T-helper 9 cell (primary cell): Measurements from ENCODE around the gene SLC44A4.
"Not testable (repeated sequence)": the region's sequence is repeated elsewhere in the genome, so short reads cannot be mapped to it uniquely, and the experiment has no call there.

Experiments
- DNase-seq: peaks from one replicate; pipeline ENCODE4 v3.0.0-alpha.2; 2020
- total RNA-seq, 2 donors: gene quantifications; one replicate each; lab custom pipeline; 2026; lab: John Stamatoyannopoulos, UW

The SLC44A4 gene
- 0.14 to 0.24 reads per million in 2 donors for total RNA-seq

- no peak for DNase-seq
Measured at GRCh38 chr6:31878726-31879125, at the start of gene SLC44A4. SLC44A4 (minus strand) TSS chr6:31878997; CDS start chr6:31878980, 17 bp downstream.

GRCh38 chr6:31928672-31928939 is 49.8 kb upstream of the SLC44A4 start:
- DNase-seq, result no peak

GRCh38 chr6:31927863-31928671 is 49.3 kb upstream of the SLC44A4 start:
- no peak for DNase-seq

DNA sequence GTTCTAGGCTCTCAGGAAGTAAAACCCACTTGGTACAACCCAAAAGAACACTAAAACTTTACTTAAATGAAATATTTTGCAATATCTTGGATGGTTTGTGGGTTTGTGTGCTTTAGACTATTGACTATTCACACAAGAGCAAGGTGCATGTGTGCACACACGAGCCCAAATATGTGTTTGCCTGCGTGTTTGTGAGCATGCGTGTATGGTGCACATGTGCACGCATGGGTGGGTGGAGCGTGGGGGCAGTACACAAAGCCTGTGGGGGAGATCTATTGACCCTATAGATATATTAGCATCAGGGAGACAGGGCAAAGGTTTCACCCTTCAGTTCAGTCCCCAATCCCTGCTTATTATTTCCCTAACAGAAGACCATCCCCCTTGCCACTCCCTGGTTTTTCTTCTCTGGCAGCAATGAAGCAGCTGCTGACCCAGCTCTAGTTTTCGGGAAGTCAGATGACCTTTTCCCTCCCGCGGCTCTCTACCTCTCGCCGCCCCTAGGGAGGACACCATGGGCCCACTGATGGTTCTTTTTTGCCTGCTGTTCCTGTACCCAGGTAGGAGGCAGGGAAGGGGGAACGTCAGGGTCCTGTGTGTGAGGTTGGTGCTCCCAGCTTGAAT is 48.6 kb upstream of the SLC44A4 start, which contains the start of gene C2:
Gene C2 (plus strand): TSS at position 476 of the 621 bp plus-strand sequence. CDS start 36 bp downstream, at position 512.
- no peak for DNase-seq

- no peak for DNase-seq
Measured at GRCh38 chr6:31922942-31923341, 44.1 kb upstream of the SLC44A4 start.

DNA sequence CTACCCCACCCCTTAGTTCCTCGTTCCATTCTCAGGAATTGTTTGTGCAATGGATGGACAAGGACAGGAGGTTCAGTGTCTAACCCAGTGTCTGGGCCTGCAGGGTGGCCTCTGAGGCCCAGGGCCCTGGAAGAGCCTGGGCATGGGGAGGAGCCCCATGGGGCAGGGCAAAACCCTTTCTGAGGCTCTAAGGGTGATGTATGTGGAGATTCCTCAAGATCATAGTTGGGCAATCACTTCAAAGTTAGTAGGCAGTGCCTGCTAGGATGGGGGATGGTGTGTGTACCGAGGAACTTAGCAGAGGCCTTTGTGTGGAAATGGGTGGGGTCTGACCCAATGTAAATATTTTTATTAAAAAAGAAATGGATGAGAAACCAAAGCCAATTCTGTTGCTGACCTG is 42.0 kb upstream of the SLC44A4 start:
- DNase-seq, result no peak

DNA sequence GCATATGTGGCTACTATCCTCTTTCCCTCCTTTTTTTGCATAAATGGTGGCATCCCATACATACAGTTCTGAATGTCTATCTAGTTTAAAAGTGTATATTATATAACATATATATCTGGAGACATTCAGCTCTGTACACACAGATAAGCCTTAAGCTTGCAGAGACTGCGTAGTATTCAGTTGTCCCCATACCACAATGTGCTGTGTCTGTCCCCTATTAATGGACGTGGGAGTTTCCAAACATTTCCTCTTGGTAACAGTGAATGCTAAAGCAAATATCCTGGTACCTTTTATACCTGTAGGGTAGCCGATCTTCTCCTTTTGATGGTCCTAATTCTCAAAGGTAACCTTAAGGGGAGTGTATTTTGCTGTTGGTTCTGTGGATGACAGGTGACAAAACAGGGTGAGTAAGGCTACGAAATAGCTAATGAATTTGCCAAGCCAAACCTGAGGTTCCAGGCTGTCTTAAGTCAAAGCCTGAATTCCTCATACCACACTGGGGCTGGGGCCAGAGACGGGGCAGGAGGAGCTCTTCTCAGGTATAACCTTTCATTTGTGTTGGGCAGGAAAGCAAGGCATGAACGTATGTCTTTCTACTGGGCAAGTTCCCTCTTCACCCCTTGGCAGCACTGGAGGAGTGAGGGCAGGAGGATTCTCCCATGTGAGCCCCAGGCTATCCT is 41.0 kb upstream of the SLC44A4 start:
- no peak for DNase-seq

DNA sequence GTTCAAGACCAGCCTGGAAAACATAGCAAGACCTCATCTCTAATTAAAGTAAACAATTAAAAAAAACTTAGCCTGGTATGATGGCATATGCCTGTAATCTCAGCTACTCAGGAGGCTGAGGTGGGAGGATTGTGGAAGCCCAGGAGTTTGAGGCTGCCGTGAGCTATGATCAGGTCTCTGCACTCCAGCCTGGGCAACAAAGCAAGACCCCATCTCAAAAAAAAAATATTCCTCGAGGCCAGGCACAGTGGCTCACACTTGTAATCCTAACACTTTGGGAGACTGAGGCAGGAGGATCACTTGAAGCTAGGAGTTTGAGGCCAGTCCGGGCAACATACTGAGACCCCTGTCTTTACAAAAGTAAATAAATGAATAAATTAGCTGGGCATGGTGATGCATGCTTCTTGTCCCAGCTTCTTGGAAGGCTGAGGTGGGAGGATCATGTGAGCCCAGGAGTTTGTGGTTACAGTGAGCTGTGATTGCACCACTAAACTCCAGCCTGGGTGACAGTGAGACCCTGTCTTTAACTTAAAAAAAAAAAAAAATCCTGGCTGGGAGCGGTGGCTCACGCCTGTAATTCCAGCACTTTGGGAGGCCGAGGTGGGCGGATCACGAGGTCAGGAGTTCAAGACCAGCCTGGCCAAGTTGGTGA is 39.4 kb upstream of the SLC44A4 start:
- DNase-seq, result no peak

DNA sequence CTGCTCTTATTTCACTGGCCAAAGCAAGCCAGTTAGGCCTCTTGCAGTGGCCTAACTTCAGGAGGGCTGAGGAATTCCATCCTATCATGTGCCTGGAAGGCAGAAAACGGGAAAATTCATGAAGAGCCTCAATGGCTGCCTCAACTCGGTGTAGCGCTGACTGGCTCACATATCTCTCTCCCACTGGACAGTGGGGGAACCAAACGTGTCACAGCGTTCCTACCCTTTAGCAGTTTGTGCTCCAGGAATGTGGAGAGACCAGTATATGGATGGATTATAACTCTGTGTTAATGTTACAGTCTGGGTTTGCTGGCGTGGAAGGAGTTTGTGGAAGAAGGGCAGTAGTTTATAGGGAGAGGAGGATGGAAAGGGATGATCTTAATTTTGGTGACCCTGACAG is 37.0 kb upstream of the SLC44A4 start:
- no peak for DNase-seq

DNA sequence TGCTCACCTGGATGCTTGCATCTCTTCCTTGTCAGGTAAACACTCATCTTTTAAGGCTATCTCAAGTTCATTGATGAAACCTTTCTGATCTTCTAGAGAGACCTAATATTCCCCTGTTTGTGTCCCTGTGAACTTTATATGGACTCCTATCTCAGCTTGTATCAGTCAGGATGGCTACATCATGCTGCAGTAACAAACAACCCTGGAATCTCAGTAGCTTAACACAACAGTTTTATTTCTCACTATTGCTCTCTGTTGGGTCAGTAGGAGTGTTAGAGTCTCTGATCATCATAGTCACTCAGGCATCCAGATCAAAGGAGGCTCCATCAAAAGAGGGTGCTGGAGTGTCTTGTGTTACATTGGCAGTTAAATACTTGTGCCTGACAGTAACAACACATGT is 36.6 kb upstream of the SLC44A4 start:
- no peak for DNase-seq

DNA sequence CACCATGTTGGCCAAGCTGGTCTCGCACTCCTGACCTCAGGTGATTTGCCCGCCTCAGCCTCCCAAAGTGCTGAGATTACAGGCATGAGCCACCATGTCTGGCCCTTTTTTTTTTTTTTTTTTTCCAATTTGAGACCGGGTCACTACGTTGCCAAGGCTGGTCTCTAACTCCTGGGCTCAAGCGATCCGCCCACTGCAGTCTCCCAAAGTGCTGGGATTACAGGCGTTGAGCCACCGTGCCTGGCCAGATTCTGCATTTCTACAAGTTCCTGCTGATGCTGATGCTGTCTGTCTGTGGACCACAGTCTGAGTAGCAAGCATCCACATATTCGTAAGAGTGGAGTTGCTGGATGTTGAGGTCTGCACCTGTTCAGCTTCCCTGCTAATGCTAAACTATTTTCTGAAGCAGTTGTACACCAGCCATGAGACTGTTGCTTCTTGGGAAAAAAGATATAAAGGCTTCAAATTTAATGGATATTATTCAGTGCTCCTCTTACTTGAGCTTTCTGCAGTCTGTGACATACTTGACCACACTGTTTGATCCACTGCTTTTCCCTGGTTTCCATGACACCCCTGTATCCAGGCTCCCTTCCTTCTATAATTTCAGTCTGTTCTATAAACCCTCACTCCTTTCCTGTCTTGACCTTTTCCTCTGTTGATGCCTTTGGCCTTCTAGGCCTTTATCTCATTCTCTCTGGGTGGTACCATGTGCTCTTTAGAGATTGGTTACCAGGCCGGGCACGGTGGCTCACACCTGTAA is 33.2 kb upstream of the SLC44A4 start:
- no peak for DNase-seq

- not testable (repeated sequence) for DNase-seq
Measured at GRCh38 chr6:31909298-31909697, 30.5 kb upstream of the SLC44A4 start.

- DNase-seq, result no peak
Measured at GRCh38 chr6:31908791-31909190, 30.0 kb upstream of the SLC44A4 start.

- DNase-seq, result not testable (repeated sequence)
Measured at GRCh38 chr6:31908255-31908654, 29.5 kb upstream of the SLC44A4 start.

DNA sequence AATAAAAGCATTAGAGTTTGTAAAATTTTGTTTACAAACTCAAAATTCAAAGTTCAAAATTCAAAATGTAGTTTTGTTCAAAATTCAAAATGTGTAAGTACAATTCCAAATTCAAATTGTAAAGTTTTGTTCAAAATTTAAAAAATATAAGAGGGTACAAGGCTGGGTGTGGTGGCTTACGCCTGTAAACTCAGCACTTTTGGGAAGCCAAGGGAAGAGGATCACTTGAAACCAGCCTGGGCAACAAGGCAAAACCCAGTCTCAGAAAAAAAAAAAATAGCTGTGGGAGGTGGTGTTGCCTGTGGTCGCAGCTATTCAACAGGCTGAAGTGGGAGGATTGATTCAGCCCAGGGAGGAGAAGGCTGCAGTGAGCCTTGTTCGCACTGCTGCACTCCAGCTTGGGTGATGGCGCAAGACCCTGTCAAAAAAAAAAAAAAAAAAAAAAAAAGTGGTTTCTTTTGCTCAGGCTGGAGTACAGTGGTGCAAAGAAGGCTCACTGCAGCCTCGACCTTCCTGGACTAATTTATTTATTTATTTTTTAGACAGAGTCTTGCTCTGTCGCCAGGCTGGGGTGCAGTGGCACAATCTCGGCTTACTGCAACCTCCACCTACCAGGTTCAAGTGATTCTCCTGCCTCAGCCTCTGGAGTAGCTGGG is 28.5 kb upstream of the SLC44A4 start:
- DNase-seq, result no peak

DNA sequence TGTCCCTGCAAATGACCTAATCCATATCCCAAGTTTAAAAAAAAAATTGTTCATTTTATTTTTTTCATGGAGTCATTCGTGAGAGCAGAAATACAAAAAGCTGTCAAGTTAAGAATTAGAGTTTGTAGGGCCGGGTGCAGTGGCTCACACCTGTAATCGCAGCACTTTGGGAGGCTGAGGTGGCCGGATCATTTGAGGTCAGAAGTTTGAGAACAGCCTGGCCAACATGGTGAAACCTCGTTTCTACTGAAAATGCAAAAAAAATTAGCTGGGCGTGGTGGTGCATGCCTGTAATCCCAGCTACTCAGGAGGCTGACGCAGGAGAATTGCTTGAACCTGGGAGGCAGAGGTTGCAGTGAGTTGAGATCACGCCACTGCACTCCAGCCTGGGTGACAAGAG is 27.9 kb upstream of the SLC44A4 start:
- DNase-seq, result not testable (repeated sequence)

GRCh38 chr6:31906122-31906521 is 27.3 kb upstream of the SLC44A4 start:
- no peak for DNase-seq

GRCh38 chr6:31905041-31905440 is 26.2 kb upstream of the SLC44A4 start:
- DNase-seq, result no peak

- no peak for DNase-seq
Measured at GRCh38 chr6:31903957-31904356, 25.2 kb upstream of the SLC44A4 start.

- DNase-seq, result peak; percentile 74
Measured at GRCh38 chr6:31901953-31902643, 23.3 kb upstream of the SLC44A4 start, which contains the start of gene ZBTB12. ZBTB12 (minus strand) TSS chr6:31902086; CDS start chr6:31901305, 781 bp downstream.

DNA sequence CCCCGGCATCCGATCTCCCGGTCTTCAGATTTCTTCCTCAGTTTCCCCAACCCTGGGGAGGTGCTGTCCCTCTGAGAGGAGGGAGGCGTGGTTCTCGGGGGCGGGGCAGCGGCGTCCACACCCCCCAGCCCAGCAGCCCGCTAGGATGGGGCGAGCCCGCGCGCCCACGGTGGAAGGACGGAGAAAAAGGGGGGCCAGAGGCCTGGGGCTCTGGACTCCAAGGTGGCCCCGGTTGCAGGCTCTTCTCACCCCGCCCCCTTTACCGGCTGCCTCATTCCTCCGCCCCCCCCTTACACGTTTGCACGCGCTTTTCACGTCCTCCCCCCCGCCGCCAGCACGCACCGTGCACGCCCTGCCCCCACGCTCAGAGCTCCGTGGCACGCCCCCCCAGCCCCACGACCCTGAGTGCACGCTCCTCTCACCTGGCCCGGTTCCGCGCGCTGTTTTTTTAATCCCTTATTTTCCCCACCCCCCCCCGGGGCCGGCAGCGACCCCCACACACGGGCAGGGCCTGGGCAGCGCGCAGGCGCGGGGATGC is 22.7 kb upstream of the SLC44A4 start:
- peak; percentile 54 for DNase-seq
